RWPE2 (cell line): Measurements from ENCODE around the gene PRKCH.
A peak's percentile ranks its signal among the peaks of the same experiment; 100 is the strongest.

Experiments used
- ATAC-seq: fragments of 200-7000 bp; cut with Tn5 transposase; 3 replicates; pipeline ENCODE4 v1.9.1; 2021; ENCODE audit warnings: low read depth
- DNase-seq: peaks from one replicate; pipeline ENCODE4 v3.0.0-alpha.2; 2020; ENCODE audit warnings: low spot score
- H3K27ac ChIP-seq: fragments of 450-650 bp; 2 replicates; pipeline ENCODE4 v1.5.1; 2017; ENCODE audit warnings: mild to moderate bottlenecking; ENCODE audit not compliant: poor library complexity, severe bottlenecking
- H3K27me3 ChIP-seq: fragments of 250-450 bp; sonication (Bioruptor Pico); 2 replicates; pipeline ENCODE4 v1.5.1; 2021; ENCODE audit warnings: mild to moderate bottlenecking, moderate library complexity; ENCODE audit not compliant: insufficient read depth, poor library complexity, severe bottlenecking
- H3K36me3 ChIP-seq: fragments of 250-450 bp; sonication (Bioruptor Pico); 2 replicates; pipeline ENCODE4 v1.5.1; 2020; ENCODE audit warnings: low read depth, mild to moderate bottlenecking, moderate library complexity
- H3K4me1 ChIP-seq: fragments of 250-450 bp; sonication (Bioruptor Pico); 2 replicates; pipeline ENCODE4 v1.5.1; 2021; ENCODE audit warnings: mild to moderate bottlenecking, moderate library complexity; ENCODE audit not compliant: insufficient read depth, poor library complexity, severe bottlenecking
- H3K4me3 ChIP-seq: fragments of 250-450 bp; sonication (Bioruptor Pico); 2 replicates; pipeline ENCODE4 v1.5.1; 2021; ENCODE audit warnings: mild to moderate bottlenecking, moderate library complexity; ENCODE audit not compliant: severe bottlenecking
- H3K9me3 ChIP-seq: fragments of 250-450 bp; sonication (Bioruptor Pico); 2 replicates; pipeline ENCODE4 v1.5.1; 2021; ENCODE audit warnings: mild to moderate bottlenecking, moderate library complexity; ENCODE audit not compliant: severe bottlenecking
- TF ChIP-seq, protein P1 (sequence below): fragments of 450-650 bp; IDR thresholded peaks from one replicate; pipeline ENCODE4 v1.5.1; 2017; ENCODE audit warnings: mild to moderate bottlenecking, moderate library complexity; ENCODE audit not compliant: poor library complexity, severe bottlenecking

PRKCH gene

DNA sequence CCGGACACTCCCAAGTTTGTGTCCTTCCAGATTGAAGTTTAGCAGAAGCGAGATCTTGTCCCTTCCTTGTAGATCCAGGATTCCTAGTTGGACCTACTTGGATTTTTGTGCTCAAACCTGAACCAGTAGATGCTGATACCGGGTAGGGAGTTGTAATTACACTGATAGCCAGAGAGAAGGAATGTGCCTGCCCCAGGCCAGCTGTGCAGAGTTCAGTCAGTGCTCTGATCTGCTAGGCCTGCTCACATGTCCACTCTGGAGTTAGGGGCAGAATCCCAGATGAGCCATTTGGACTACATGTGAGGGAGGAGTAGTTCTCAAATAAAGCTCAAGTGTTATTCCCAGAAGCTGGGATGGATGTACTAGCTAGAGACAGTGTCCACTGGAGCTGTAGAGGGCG is 65.7 kb downstream of the PRKCH start:
- TF ChIP-seq, protein P1, sequence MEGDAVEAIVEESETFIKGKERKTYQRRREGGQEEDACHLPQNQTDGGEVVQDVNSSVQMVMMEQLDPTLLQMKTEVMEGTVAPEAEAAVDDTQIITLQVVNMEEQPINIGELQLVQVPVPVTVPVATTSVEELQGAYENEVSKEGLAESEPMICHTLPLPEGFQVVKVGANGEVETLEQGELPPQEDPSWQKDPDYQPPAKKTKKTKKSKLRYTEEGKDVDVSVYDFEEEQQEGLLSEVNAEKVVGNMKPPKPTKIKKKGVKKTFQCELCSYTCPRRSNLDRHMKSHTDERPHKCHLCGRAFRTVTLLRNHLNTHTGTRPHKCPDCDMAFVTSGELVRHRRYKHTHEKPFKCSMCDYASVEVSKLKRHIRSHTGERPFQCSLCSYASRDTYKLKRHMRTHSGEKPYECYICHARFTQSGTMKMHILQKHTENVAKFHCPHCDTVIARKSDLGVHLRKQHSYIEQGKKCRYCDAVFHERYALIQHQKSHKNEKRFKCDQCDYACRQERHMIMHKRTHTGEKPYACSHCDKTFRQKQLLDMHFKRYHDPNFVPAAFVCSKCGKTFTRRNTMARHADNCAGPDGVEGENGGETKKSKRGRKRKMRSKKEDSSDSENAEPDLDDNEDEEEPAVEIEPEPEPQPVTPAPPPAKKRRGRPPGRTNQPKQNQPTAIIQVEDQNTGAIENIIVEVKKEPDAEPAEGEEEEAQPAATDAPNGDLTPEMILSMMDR = no peak
- ATAC-seq (no peak), DNase-seq (no peak)
- H3K36me3 ChIP-seq = peaks cover 2% of the 10 kb centered on the region; the same call in 1 of the 2 replicates
- peaks cover 19% of the 10 kb centered on the region for H3K4me1 ChIP-seq
- no peaks in the 10 kb centered on the region for H3K9me3 ChIP-seq
- peak overlapping the region; percentile 94 for H3K27ac ChIP-seq
- no peak overlapping the region for H3K4me3 ChIP-seq
- H3K27me3 ChIP-seq = no peaks in the 10 kb centered on the region

DNA sequence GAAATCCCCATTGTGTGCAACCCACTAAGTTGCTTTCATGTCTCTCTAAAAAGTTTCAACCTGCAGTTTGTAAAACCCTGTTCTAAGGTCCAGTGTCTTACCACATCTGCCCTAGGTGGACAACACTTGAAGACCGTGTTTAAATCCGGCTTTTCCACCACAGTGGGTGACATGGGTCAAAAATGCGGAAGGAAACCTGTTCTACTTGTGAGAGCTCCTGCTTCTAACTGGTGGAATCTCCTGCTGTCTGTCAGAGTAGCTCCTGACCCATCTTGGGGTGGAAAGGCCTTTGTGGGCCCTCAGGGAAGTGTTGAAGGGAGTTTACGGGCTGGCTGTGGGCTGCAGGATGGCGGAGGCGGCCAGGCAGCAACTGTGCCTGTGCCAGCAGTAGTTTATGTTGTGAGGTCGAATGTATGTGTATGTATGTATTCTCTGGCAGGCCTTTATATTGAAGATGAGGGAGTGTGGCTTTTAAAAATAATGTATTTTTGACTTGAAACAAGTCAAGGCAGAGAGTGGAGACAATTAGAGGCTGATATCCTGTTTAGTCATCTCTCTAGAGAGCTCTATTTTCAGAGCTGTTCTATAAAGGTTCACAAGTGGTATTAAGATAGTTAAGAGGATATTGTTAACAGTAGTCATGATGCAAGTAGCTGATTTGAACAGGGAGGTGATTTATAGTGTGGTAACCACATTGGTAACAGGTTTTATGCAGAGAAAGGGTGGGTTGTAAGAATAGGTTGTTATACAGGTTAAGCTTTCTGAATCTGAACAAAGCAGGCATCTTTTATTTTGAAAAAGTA is 67.0 kb downstream of the PRKCH start:
- peaks cover 5% of the 10 kb centered on the region; the same call in 1 of the 2 replicates for H3K36me3 ChIP-seq
- TF ChIP-seq, protein P1 = no peak
- no peaks in the 10 kb centered on the region for H3K9me3 ChIP-seq
- ATAC-seq (peak; percentile 92), DNase-seq (no peak)
- H3K27ac ChIP-seq = peak overlapping the region; percentile 94
- no peak overlapping the region for H3K4me3 ChIP-seq
- peaks cover 19% of the 10 kb centered on the region for H3K4me1 ChIP-seq
- no peaks in the 10 kb centered on the region for H3K27me3 ChIP-seq

DNA sequence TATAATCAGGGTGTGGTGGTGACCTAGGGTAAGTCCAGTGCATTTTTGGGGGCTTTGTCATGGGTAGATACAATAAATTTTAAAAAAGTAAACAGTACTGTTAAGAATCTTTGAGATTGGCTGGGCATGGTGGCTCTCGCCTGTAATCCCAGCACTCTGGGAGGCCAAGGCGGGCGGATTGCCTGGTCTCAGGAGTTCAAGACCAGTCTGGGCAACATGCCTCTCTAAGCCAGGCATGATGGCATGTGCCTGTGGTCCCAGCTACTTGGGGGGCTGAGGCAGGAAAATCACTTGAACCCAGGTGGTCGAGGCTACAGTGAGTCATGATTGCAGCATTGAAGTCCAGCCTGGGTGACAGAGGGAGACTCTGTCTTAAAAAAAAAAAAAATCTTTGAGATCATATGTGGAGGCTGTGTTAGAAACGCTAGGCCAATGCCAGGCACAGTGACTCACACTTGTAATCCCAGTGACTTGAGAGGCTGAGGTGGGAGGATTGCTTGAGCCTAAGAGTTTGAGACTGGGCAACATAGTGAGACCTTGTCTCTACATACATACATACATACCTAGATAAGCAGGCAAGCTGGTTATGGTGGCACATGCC is 67.7 kb downstream of the PRKCH start:
- DNase-seq = no peak
- peaks cover 19% of the 10 kb centered on the region for H3K4me1 ChIP-seq
- peak overlapping the region; percentile 94 for H3K27ac ChIP-seq
- peaks cover 5% of the 10 kb centered on the region; the same call in 1 of the 2 replicates for H3K36me3 ChIP-seq
- TF ChIP-seq, protein P1 = no peak
- ATAC-seq = peak; percentile 2; the same call in 1 of the 3 replicates
- no peak overlapping the region for H3K4me3 ChIP-seq
- no peaks in the 10 kb centered on the region for H3K9me3 ChIP-seq
- H3K27me3 ChIP-seq = no peaks in the 10 kb centered on the region

DNA sequence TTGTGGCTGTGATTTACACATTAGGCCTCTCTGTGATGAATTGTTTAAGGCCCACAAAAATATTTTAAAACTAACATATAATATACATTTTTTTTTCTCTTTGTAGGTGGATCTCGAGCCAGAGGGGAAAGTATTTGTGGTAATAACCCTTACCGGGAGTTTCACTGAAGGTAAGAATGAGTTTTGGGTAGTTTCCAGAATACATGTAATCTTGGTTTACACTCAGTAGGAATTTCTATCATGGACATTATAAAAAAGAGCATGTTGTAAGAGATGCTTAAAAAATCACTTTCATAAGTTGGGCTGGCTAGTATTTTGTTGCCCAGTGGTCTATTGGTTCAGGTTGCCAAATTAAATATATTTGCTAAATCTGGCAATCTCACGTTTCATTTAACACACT is 69.7 kb downstream of the PRKCH start:
- TF ChIP-seq, protein P1 = no peak
- H3K27ac ChIP-seq = no peak overlapping the region
- peaks cover 19% of the 10 kb centered on the region for H3K4me1 ChIP-seq
- H3K4me3 ChIP-seq = no peak overlapping the region
- H3K36me3 ChIP-seq = peaks cover 5% of the 10 kb centered on the region; the same call in 1 of the 2 replicates
- DNase-seq (no peak), ATAC-seq (no peak)
- no peaks in the 10 kb centered on the region for H3K9me3 ChIP-seq
- H3K27me3 ChIP-seq = no peaks in the 10 kb centered on the region

DNA sequence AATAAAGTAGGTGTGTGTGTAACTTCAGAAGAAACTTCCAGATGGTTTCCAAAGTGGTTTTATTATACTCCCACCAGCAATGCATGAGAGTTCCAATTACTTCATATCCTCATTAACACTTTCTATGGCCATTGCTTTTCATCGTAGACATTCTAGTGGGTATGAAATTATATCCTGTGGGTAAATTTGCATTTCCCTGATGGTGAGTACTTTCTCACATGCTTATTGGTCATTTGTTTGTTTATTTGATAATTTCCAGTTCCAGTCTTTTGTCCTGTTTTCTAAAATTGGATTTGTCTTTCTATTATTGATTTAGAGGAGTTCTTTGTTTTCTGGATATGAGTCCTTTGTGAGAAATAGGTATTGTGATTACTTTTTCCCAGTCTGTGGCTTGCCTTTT is 70.9 kb downstream of the PRKCH start:
- peaks cover 5% of the 10 kb centered on the region; the same call in 1 of the 2 replicates for H3K36me3 ChIP-seq
- TF ChIP-seq, protein P1 = no peak
- peaks cover 16% of the 10 kb centered on the region for H3K4me1 ChIP-seq
- ATAC-seq = no peak
- H3K9me3 ChIP-seq = no peaks in the 10 kb centered on the region
- no peaks in the 10 kb centered on the region for H3K27me3 ChIP-seq
- DNase-seq = no peak
- H3K4me3 ChIP-seq = no peak overlapping the region
- H3K27ac ChIP-seq = no peak overlapping the region
